Spleen (tissue), 11 donors: ENCODE results near the gene ADAM23. TPM values are rescaled to one million over a fixed set of nuclear protein-coding genes. Genes with fewer than 3 reads are reported as not detected.

ENCODE experiments used
- DNase-seq: peaks from one replicate; pipeline ENCODE4 v3.0.0-alpha.2; 2020
- H3K27ac ChIP-seq, 8 donors: fragments of 200-600 bp; sonication (generic) in 7 of 8; 1 replicate in 4 of 8; 2 replicates in 4 of 8; pipeline versions ENCODE4 v1.5.0 to v1.8.0; 2016 to 2021; ENCODE audit warnings: inconsistent platforms in 4 of 8, mild to moderate bottlenecking in 4 of 8, moderate library complexity in 1 of 8
- H3K27me3 ChIP-seq, 7 donors: fragments of 200-600 bp; sonication (generic) in 6 of 7; replicated peaks in 1 of 7; 1 replicate in 4 of 7; 2 replicates in 3 of 7; pipeline versions ENCODE4 v1.5.0 to v1.8.0; 2016 to 2021; ENCODE audit warnings: inconsistent platforms in 3 of 7, mild to moderate bottlenecking in 1 of 7
- H3K36me3 ChIP-seq, 6 donors: fragments of 200-600 bp; sonication (generic) in 5 of 6; 1 replicate in 4 of 6; 2 replicates in 2 of 6; pipeline versions ENCODE4 v1.5.0 to v1.8.0; 2016 to 2021; ENCODE audit warnings: inconsistent platforms in 2 of 6
- H3K4me1 ChIP-seq, 6 donors: fragments of 200-600 bp; sonication (generic) in 5 of 6; 1 replicate in 3 of 6; 2 replicates in 3 of 6; pipeline versions ENCODE4 v1.5.0 to v1.8.0; 2016 to 2021; ENCODE audit warnings: inconsistent platforms in 3 of 6
- H3K4me3 ChIP-seq, 8 donors: fragments of 200-600 bp; sonication (generic) in 7 of 8; 1 replicate in 4 of 8; 2 replicates in 4 of 8; pipeline versions ENCODE4 v1.5.0 to v1.8.0; 2016 to 2021; ENCODE audit warnings: inconsistent platforms in 4 of 8, mild to moderate bottlenecking in 4 of 8, moderate library complexity in 2 of 8
- H3K9me3 ChIP-seq, 8 donors: fragments of 200-600 bp; sonication (generic) in 7 of 8; 1 replicate in 4 of 8; 2 replicates in 4 of 8; pipeline versions ENCODE4 v1.5.0 to v1.8.0; 2016 to 2021; ENCODE audit warnings: inconsistent platforms in 4 of 8
- POLR2A ChIP-seq, 3 donors: fragments of 450-650 bp; IDR thresholded peaks; one replicate each; pipeline ENCODE4 v1.5.1; 2017; ENCODE audit warnings: antibody characterized with exemption in 3 of 3, mild to moderate bottlenecking in 1 of 3
- POLR2AphosphoS5 ChIP-seq, 3 donors: sonication (generic); formaldehyde crosslinking; IDR thresholded peaks; one replicate each; pipeline ENCODE4 v1.5.1; 2017; ENCODE audit warnings: antibody characterized with exemption in 3 of 3
- WGBS, 5 donors: extraction: QIAGEN DNeasy Blood & Tissue Kit in 3 of 5; methylation state at CpG; one replicate each; pipeline versions ENCODE4 v1.1.5 to v1.1.7; 2013 to 2018; 5-methylcytosine and 5-hydroxymethylcytosine counted together
- intact Hi-C: fragments of 100-400 bp; cut with DNase I; formaldehyde crosslinking; loops from one replicate; pipeline ENCODE4 v1.15.0; 2023; ENCODE audit warnings: low total_unique reads
- polyA plus RNA-seq, 3 donors: library from polyadenylated mRNA; stranded (reverse); fragments of 200-250 nt; gene quantifications; one replicate each; pipeline ENCODE4 v1.2.1, GENCODE V29; 2013
- total RNA-seq, 7 donors: library from RNA; depleted of rRNA in 3 of 7; stranded (reverse); fragments of >200 nt in 3 of 7; fragmentation: NEBNext Ultra II Directional in 4 of 7; extraction: Animal tissue kit (Norgen Biotek cat#: 25700) in 4 of 7; gene quantifications; one replicate each; pipeline versions ENCODE4 v1.1.0 to v1.2.1, GENCODE V29; 2016 to 2021
- TF ChIP-seq, protein P1 (sequence below), 11 experiments: fragments of 200-600 bp in 7 of 11; fragments of 450-650 bp in 4 of 11; sonication (generic) in 4 of 11; IDR thresholded peaks in 8 of 11; conservative IDR thresholded peaks in 3 of 11; 1 replicate in 7 of 11; 2 replicates in 4 of 11; pipeline versions ENCODE4 v1.4.0 to v1.8.0; 2016 to 2021; ENCODE audit warnings: antibody characterized with exemption in 11 of 11, inconsistent platforms in 4 of 11, mild to moderate bottlenecking in 1 of 11
- donor health status: healthy with polysubstance abuse.
- donor health status: DM: no; HTN: no; CAD: no; lungs with moderate emphysema.
- donor health status: DM: no; HTN: no; CAD: no.
- donor health status: Bipolar disorder and iron deficiency.
- donor health status: healthy.
- donor health status: DM: no; HTN: no; CAD: no.
- donor health status: DM: yes; HTN: yes; CAD: no.

The ADAM23 gene
- total and polyA plus RNA-seq, 10 donors, result 0.32 to 2.2 (median 0.86) TPM

DNA sequence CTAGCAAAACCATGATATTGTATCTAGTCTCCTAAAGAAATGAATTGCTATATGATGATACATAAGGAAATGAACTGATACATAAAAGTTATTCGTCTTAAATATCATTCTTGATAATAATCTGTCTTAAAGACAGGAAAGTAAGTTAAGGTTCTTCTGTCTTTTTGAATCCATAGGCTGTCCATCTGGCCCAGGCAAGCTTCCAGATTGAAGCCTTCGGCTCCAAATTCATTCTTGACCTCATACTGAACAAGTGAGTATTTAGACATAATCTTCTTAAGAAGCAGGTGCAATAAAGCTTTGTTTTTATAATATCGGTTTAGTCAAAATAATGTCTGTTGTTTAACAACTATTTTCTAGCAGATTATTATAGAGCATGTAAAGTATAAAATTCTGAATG, 37.7 kb downstream of the ADAM23 start:
- no peak overlapping the region for H3K27ac ChIP-seq
- no peak for DNase-seq
- WGBS, 5 donors, result 84 to 94% (median 91%) methylated on average over 3 of the region's 3 CpGs
- intact Hi-C loops, result no loop called here
- TF ChIP-seq POLR2A (IDR thresholded peaks at IDR 0.05) (no peak), POLR2AphosphoS5 (IDR thresholded peaks at IDR 0.05) (no peak)
- TF ChIP-seq, protein P1, sequence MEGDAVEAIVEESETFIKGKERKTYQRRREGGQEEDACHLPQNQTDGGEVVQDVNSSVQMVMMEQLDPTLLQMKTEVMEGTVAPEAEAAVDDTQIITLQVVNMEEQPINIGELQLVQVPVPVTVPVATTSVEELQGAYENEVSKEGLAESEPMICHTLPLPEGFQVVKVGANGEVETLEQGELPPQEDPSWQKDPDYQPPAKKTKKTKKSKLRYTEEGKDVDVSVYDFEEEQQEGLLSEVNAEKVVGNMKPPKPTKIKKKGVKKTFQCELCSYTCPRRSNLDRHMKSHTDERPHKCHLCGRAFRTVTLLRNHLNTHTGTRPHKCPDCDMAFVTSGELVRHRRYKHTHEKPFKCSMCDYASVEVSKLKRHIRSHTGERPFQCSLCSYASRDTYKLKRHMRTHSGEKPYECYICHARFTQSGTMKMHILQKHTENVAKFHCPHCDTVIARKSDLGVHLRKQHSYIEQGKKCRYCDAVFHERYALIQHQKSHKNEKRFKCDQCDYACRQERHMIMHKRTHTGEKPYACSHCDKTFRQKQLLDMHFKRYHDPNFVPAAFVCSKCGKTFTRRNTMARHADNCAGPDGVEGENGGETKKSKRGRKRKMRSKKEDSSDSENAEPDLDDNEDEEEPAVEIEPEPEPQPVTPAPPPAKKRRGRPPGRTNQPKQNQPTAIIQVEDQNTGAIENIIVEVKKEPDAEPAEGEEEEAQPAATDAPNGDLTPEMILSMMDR (IDR thresholded peaks at IDR 0.05 in 8 of 11, conservative IDR thresholded peaks at IDR 0.05 in 3 of 11), result no peak
- H3K9me3 ChIP-seq, result peaks cover 0 to 4% (median 0%) of the 10 kb centered on the region in 8 donors
- H3K36me3 ChIP-seq, result no peaks in the 10 kb centered on the region
- no peak overlapping the region for H3K4me3 ChIP-seq
- peaks cover 0 to 2% (median 0%) of the 10 kb centered on the region in 7 donors for H3K27me3 ChIP-seq
- no peaks in the 10 kb centered on the region for H3K4me1 ChIP-seq

DNA sequence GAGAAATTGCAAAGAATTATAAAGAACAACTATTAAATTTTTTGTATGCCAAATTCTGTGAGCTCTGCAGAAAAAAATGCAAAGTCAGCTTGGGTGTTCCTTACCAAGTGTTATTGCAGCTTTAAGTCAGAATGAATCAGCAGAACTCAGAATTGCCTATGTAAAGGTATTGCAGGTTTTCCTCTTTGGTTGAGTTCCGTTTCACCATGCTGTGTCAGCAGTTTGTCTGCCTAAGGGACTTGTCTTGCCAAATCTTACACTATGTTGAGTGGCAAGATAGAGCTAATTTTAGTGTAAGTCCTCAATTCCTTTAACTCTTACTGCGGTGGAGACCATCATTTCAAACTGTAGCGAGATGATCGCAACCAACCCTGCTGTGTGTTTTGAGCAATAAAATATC, 38.8 kb downstream of the ADAM23 start:
- 67 to 81% (median 75%) methylated on average over 4 of the region's 4 CpGs for WGBS, 5 donors
- H3K9me3 ChIP-seq, result peaks cover 0 to 4% (median 0%) of the 10 kb centered on the region in 8 donors
- H3K4me1 ChIP-seq, result no peaks in the 10 kb centered on the region
- intact Hi-C loops, result no loop called here
- H3K27me3 ChIP-seq, result peaks cover 0 to 2% (median 0%) of the 10 kb centered on the region in 7 donors
- TF ChIP-seq, protein P1 (IDR thresholded peaks at IDR 0.05 in 8 of 11, conservative IDR thresholded peaks at IDR 0.05 in 3 of 11), result no peak
- TF ChIP-seq POLR2AphosphoS5 (IDR thresholded peaks at IDR 0.05) (no peak), POLR2A (IDR thresholded peaks at IDR 0.05) (no peak)
- no peaks in the 10 kb centered on the region for H3K36me3 ChIP-seq
- no peak overlapping the region for H3K4me3 ChIP-seq
- DNase-seq, result no peak
- H3K27ac ChIP-seq, result no peak overlapping the region

DNA sequence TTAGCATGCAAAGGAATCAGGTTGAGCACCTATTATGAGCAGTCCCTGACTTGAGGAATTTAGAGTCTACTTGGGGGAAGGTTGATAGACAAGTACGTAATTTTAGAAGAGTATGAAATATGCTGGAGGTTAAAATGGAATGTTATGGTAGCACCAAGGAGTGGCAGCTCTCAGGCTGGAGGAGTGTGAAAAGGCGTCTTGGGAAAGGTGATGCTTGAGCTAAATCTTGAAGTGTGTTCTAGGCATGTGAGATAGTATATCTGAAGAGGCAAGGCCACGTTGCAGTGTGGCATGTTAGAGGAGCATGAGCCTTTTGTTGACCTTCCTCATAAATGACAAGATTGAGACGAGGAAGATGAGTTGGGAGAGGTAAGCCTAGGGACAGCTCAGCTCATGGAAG, 39.3 kb downstream of the ADAM23 start:
- intact Hi-C loops, result no loop called here
- Histone ChIP-seq H3K36me3 (no peaks in the 10 kb centered on the region), H3K27me3 (peaks cover 0 to 2% (median 0%) of the 10 kb centered on the region in 7 donors), H3K27ac (no peak overlapping the region), H3K4me1 (no peaks in the 10 kb centered on the region), H3K4me3 (no peak overlapping the region), H3K9me3 (peaks cover 0 to 4% (median 0%) of the 10 kb centered on the region in 8 donors)
- WGBS, 5 donors, result 70 to 91% (median 79%) methylated on average over 4 of the region's 4 CpGs
- DNase-seq, result no peak
- TF ChIP-seq POLR2AphosphoS5 (IDR thresholded peaks at IDR 0.05) (no peak), POLR2A (IDR thresholded peaks at IDR 0.05) (no peak)
- TF ChIP-seq, protein P1 (IDR thresholded peaks at IDR 0.05 in 8 of 11, conservative IDR thresholded peaks at IDR 0.05 in 3 of 11), result no peak

DNA sequence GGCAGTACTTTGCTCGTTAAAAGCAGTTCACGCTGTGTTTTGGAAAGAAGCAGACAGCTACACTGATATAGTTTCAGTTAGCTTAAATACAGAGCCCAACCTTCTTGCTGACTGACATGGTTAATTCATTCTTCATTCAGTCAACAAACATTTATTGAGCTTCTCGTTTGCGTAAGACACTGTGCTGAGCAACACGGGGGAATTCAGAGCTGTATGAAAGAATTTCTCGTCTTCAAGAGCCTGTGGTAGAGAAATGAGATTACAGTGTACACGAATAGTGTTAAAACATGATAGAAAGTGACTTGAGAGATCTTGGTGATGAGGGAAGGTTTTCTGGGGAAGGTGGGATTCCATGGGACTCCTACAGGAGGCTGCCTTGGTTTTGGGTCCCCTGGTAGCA, 44.7 kb downstream of the ADAM23 start:
- no peak for DNase-seq
- Histone ChIP-seq H3K27me3 (peaks cover 0 to 2% (median 0%) of the 10 kb centered on the region in 7 donors), H3K4me3 (no peak overlapping the region), H3K27ac (no peak overlapping the region), H3K36me3 (no peaks in the 10 kb centered on the region), H3K9me3 (peaks cover 0 to 4% (median 0%) of the 10 kb centered on the region in 8 donors), H3K4me1 (no peaks in the 10 kb centered on the region)
- 86 to 94% (median 89%) methylated on average over 7 of the region's 7 CpGs for WGBS, 5 donors
- intact Hi-C loops, result no loop called here
- TF ChIP-seq POLR2AphosphoS5 (IDR thresholded peaks at IDR 0.05) (no peak), POLR2A (IDR thresholded peaks at IDR 0.05) (no peak)
- TF ChIP-seq, protein P1 (IDR thresholded peaks at IDR 0.05 in 8 of 11, conservative IDR thresholded peaks at IDR 0.05 in 3 of 11), result no peak
